HG02884 (cell line): ENCODE measurements around the gene SPOPL.
"Not testable (repeated sequence)": the region's sequence is repeated elsewhere in the genome, so short reads cannot be mapped to it uniquely, and the experiment has no call there.

Source experiments
- ATAC-seq: cut with Tn5 transposase; IDR thresholded peaks from one replicate; pipeline ENCODE4 v1.9.1; 2021; ENCODE audit warnings: mild to moderate bottlenecking, moderate library complexity; ENCODE audit not compliant: unreplicated experiment

SPOPL gene

GRCh38 chr2:138501425-138502254, at the start of gene SPOPL:
SPOPL (plus strand) TSS chr2:138501770; CDS start chr2:138550217, 48,447 bp downstream.
- ATAC-seq: peak; percentile 62

- no peak for ATAC-seq
These were observed 49.2 kb upstream of the SPOPL start for GRCh38 chr2:138452324-138452723.

DNA sequence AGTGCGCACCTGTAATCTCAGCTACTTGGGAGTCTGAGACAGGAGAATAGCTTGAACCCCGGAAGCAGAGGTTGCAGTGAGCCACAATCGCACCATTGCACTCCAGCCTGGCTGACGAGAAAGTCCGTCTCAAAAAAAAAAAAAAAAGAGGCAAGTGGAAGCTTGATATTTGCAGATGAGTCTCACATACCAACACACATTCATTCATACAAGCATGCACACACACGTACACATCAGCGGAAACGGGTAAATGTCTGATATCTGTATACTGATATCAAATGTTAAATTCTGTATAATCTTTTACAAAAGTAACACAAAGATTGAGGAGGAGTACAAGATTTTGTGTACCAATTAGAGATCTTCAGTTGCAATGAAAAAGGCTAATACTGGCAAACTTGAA, 47.8 kb upstream of the SPOPL start:
- ATAC-seq: no peak

DNA sequence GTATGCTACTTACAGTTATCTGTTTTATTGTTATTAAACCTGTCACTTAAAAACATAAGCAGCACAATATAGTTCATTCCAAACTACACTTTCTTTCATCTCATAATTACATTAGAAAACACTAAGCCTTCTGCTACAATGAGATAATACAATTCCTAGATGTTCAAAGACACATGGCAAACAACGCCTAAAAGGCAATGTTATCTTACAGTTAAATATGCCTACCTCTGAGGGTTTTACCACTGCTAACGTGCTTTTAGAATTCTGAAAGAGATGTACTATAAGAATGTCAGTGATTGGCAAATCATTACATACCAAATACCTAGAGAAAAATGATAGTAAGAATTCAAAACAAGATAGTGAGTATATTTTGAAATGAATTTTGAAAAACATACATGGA, 46.8 kb upstream of the SPOPL start:
- ATAC-seq: no peak

DNA sequence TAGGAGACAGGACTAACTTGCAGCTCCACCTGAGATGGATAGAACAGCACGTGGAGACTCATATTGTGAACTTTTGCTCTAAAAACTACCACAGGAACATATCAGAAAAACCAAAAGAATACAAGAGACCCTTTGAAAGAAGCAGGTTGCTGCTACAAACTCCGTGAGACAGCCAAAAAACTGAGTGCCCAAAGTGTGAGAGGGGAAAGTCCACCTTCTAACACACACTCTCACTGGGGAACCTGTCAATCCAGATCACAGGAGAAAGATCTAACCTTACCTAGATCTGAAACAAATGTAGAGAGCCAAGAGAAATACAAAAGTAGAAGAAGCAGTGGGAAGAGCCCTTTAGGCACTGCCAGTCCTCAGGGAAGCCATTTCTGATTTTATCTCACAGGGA, 46.3 kb upstream of the SPOPL start:
- ATAC-seq: no peak

DNA sequence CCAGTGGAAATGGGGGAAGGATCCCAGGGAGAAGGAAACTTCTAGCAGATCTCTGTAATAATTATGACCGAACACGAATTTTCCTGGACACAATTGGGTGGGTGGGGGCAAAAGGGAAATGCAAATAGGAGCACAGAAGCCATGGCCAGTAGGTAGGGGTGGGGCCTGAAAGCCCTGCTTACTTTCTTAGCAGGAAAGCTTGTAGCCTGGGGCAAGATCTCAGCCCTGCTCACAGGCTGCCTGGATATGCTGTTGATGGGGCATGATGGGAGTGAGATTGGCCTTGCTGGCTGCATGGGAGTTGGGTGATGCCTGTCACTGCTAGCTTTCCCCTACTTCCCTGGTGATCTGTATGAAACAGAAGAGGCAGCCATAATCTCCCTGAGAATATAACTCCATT, 45.9 kb upstream of the SPOPL start:
- no peak for ATAC-seq

DNA sequence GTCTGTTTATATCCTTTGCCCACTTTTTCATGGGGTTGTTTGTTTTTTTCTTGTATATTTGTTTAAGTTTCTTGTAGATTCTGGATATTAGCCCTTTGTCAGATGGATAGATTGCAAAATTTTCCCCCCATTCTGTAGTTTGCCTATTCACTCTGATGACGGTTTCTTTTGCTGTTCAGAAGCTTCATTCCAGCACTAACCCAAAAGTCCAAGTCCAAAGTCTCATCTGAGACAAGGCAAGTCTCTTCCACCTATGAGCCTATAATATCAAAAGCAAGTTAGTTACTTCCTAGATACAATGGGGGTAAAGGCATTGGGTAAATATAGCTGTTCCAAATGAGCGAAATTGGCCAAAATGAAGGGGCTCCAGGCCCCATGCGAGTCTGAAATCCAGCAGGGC, 38.9 kb upstream of the SPOPL start:
- ATAC-seq: not testable (repeated sequence)

- no peak for ATAC-seq
These were observed 33.0 kb upstream of the SPOPL start for GRCh38 chr2:138468617-138469016.

- no peak for ATAC-seq
These were observed 32.2 kb upstream of the SPOPL start for GRCh38 chr2:138469411-138469810.

DNA sequence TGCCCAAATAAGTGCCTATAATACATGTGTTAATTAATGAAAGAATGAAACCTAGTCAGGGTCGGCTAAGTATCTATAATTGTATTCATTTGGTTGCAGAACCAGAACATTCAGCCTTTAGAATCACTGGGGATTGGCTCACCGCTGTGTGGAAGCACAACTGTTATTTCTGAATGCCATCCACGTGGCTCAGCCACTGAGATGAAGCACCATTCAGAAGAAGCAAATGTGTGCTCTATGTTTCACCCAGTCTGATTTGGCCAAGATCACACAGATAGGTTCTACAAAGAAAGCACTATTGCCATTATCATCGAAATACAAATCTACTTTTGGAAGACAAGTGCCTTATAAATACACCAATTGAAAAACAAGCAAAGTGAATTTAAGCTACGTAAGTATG, 30.6 kb upstream of the SPOPL start:
- ATAC-seq: no peak

GRCh38 chr2:138474100-138474825, 27.3 kb upstream of the SPOPL start:
- no peak for ATAC-seq

GRCh38 chr2:138475277-138475776, 26.2 kb upstream of the SPOPL start:
- peak; percentile 86 for ATAC-seq

DNA sequence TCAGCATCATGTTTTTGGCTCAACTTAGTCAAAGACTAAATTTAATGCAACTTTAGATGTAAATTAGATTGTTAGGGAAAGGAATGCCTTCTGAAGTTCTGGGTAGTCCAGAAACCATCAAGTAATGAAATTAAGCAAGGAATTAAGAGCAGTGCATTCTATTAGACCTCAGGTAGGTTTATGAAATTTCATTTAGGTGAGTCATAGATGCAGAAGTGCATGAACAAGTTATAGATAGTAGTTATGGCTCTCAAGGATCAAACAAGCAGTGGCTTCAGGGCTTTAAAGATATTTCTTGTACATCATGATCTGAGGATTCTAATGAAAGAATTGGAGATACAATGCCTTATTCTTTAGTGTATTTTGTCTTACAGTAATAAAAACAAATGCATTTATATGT, 25.4 kb upstream of the SPOPL start:
- ATAC-seq: no peak

- ATAC-seq: no peak
These were observed 24.6 kb upstream of the SPOPL start for GRCh38 chr2:138476940-138477339.

DNA sequence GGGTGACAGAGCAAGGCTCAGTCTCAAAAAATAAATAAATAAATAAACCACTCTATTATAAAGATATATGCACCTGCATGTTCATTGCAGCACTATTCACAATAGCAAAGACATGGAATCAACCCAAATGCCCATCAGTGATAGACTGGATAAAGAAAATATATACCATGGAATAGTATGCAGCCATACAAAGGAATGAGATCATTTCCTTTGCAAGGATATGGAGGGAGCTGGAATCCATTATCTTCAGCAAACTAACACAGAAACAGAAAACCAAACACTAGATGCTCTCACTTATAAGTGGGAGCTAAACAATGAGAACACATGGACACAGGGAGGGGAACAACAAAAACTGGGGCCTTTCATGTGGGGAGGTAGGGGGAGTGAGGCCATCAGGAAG, 18.8 kb upstream of the SPOPL start:
- not testable (repeated sequence) for ATAC-seq

GRCh38 chr2:138485019-138485418, 16.6 kb upstream of the SPOPL start:
- ATAC-seq: no peak

DNA sequence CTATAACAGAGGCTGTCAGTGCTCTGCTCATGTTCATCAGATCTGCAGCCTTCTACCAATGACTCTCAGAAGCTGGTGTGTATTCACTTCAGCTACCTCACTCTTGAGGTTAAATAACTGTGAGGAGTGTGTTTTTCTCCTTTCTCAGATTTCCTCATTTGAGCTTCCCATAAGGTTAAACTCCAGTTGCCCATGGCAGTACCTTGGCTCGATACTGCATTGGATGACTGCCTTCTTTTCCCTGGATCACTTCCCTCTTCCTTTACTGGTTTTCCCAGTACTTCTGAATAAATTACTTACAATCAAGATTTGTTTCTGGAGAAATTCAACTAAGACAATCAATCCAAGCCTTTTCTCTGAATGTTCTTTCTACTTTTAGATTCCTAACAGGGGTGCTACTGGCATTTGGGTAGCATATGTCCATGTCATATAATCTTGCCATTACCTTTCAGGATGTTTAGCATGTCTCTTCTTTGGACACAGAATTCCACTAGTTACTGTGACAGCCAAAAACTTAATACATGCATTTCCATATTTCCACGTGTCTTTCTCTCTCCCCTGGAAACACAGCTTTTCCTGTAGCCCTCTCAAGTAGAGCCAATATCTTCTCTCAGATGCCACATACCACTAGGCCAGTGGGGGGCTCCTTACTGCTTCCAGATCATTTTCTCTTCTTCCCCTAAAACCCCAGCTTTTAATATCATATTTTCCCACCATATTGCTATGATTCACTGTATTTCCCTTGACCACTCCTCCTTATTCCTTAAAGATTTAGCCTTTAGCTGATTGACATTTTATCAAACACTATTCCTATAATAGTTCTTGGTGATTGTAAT, 15.0 kb upstream of the SPOPL start:
- no peak for ATAC-seq

- no peak for ATAC-seq
These were observed 10.7 kb upstream of the SPOPL start for GRCh38 chr2:138490673-138491494.

- no peak for ATAC-seq
These were observed 10.1 kb upstream of the SPOPL start for GRCh38 chr2:138491495-138491862.

DNA sequence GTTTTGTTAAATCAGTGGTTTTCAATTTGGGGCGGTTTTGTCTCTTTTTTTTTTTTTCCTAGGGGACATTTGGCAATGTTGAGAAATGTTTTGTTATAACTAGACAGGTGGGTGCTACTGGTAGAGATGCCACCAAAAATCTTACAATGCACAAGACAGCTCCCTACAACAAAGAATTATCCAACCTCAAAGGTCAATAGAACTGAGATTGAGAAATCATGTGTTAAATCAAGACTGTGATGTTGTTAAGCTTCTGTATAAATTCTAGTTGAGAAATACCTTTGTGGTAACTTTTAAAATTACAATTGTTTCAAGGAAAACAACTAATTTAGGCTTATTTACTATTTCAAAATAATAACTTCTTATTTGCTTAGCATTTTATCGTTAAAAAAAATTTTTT, 9.4 kb upstream of the SPOPL start:
- no peak for ATAC-seq
